Stimulated activated effector memory CD8-positive, alpha-beta T cell treated with anti-CD3 and anti-CD28 coated beads, Interleukin-12 subunit alpha, Interleukin-12 subunit beta, amount 100 ng/mL, for 72 hours (primary cell): ENCODE results near the gene MDGA2.
"Not testable (repeated sequence)": the region's sequence is repeated elsewhere in the genome, so short reads cannot be mapped to it uniquely, and the experiment has no call there.

Experiments used
- ATAC-seq: fragments of 150-1000 bp; cut with Tn5 transposase; 2 replicates; pipeline ENCODE4 v1.10.0; 2021
- DNase-seq, 2 donors: peaks; one replicate each; pipeline ENCODE4 v3.0.0; 2021 to 2022; ENCODE audit warnings: low spot score in 2 of 2
- H3K27ac Mint-ChIP-seq: one replicate; pipeline ENCODE4 v1.8.0; 2022; ENCODE audit warnings: mild to moderate bottlenecking, mixed read lengths
- H3K36me3 Mint-ChIP-seq: one replicate; pipeline ENCODE4 v1.8.0; 2022; ENCODE audit warnings: mild to moderate bottlenecking, mixed read lengths
- H3K4me1 Mint-ChIP-seq: one replicate; pipeline ENCODE4 v1.8.0; 2022; ENCODE audit warnings: mixed read lengths
- H3K4me3 Mint-ChIP-seq: one replicate; pipeline ENCODE4 v1.8.0; 2022; ENCODE audit warnings: mild to moderate bottlenecking, mixed read lengths
- H3K9me3 Mint-ChIP-seq: one replicate; pipeline ENCODE4 v1.8.0; 2022; ENCODE audit warnings: mixed read lengths

Gene MDGA2

DNA sequence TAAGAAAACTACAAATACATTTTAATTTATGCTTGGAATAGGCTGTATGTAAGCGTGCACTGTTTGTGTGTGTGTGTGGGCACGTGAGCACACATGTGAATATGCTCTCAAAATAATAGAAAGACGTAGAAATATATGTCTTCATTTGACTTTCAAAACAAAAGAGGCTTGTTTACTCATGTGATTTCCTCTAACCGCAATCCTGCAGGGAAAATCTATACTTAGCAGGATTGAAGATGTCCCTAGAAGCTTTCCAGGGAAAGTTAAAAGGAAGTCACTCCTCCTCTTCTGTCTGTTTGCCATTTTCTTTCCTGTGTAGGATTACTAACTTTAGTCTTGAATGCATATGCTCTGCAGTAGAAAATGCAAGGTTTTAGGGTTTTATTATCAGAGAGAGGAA lies 404.7 kb downstream of the MDGA2 start:
- Mint-ChIP-seq H3K27ac (no peak overlapping the region), H3K4me3 (no peak overlapping the region), H3K36me3 (no peaks in the 10 kb centered on the region), H3K4me1 (no peaks in the 10 kb centered on the region), H3K9me3 (peaks cover 10% of the 10 kb centered on the region)
- no peak for ATAC-seq
- no peak for DNase-seq

DNA sequence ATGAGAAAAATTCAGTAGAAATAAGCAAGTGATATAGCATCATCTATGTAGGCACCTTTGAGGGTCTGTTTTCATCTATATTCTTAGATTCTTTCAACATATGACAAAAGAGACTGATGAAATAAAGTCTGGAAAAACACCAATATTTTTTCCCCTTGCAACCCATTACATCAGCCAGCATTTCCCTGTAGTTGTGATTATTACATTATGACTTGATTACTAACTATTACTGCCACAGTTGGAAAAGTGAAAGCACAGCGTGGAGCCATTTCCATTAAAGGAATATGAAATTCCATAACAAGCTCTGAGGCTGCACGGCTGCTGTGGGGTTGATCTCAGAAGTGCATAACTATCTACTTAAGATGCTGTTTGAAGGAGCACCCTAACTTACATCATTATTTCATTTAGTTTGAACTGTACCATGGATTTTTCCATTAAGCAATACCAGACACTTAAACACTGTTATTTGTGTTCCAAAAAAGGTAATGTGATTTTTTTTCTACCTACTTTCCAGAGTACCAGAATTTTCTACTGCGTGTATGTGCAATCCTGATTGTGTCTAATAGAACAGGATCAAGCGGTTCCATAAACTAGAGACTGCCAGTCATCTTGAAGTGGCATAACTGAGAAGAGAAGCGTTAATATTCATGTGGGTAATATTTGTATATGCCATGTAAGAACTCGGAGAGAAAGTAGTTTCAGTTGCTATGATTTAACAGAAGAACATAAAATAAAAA lies 405.5 kb downstream of the MDGA2 start:
- H3K27ac Mint-ChIP-seq = no peak overlapping the region
- no peaks in the 10 kb centered on the region for H3K4me1 Mint-ChIP-seq
- ATAC-seq (no peak), DNase-seq (no peak)
- H3K9me3 Mint-ChIP-seq = peaks cover 10% of the 10 kb centered on the region
- H3K4me3 Mint-ChIP-seq = no peak overlapping the region
- H3K36me3 Mint-ChIP-seq = no peaks in the 10 kb centered on the region

DNA sequence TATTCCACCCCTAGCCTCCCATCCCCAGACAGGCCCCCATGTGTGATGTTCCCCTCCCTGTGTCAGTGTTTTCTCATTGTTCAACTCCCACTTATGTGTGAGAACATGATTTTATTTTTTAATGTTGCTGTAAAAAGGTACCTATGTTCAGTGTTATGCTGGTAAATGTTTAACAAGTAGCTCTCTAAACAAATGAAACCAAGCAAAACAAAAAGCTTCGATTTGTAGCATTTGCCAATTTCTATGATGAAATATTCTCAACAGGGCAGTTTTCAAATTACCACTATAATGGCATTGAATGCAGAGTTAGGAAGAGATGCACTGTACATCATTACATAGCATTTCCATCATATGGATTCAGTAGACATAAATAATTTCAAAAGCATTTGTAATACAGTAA lies 410.6 kb downstream of the MDGA2 start:
- no peaks in the 10 kb centered on the region for H3K4me1 Mint-ChIP-seq
- no peak overlapping the region for H3K27ac Mint-ChIP-seq
- no peaks in the 10 kb centered on the region for H3K36me3 Mint-ChIP-seq
- H3K4me3 Mint-ChIP-seq = no peak overlapping the region
- DNase-seq = no peak
- no peak for ATAC-seq
- peaks cover 8% of the 10 kb centered on the region for H3K9me3 Mint-ChIP-seq

DNA sequence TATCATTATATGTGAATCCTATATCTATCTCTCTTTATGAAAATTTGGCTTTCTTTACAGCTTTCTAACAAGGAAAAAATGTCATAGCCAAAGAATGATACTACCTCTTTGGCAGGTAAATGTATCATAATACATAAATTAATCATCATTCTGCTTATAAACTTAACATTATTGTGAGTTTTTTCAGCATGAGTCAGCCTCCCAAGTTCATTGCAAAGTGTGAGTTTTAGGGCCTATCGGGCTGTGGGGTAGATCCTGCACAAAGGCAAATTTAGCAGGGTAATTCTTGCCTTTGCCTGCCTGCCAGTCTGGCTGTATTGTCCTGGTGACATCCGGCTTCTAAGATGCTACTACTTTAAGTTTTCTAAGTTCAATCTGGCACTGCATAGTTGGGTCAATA lies 412.6 kb downstream of the MDGA2 start:
- no peak overlapping the region for H3K27ac Mint-ChIP-seq
- ATAC-seq (no peak), DNase-seq (no peak)
- H3K36me3 Mint-ChIP-seq = no peaks in the 10 kb centered on the region
- H3K9me3 Mint-ChIP-seq = peaks cover 16% of the 10 kb centered on the region
- H3K4me3 Mint-ChIP-seq = no peak overlapping the region
- no peaks in the 10 kb centered on the region for H3K4me1 Mint-ChIP-seq

DNA sequence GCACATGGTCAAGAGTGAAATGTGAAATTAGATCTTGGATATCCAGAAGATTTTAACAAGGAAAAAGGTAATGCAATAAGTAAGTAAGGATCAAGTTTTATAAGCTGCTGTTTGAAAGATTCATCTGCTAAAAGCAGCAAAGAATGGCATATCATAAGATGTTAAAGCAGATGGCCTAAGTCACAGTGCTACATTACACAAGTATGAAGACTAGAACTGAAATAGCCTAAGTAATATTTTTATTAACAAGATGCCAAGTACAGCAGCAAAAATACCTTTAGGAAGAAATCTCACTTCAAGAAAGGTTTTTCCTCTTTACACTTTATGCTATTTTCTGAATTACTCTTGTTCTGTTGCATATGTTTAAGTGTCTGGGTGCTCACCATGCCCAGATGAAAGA lies 414.1 kb downstream of the MDGA2 start:
- DNase-seq (no peak), ATAC-seq (no peak)
- H3K27ac Mint-ChIP-seq = no peak overlapping the region
- H3K9me3 Mint-ChIP-seq = peaks cover 19% of the 10 kb centered on the region
- peaks cover 6% of the 10 kb centered on the region for H3K36me3 Mint-ChIP-seq
- no peak overlapping the region for H3K4me3 Mint-ChIP-seq
- H3K4me1 Mint-ChIP-seq = no peaks in the 10 kb centered on the region

DNA sequence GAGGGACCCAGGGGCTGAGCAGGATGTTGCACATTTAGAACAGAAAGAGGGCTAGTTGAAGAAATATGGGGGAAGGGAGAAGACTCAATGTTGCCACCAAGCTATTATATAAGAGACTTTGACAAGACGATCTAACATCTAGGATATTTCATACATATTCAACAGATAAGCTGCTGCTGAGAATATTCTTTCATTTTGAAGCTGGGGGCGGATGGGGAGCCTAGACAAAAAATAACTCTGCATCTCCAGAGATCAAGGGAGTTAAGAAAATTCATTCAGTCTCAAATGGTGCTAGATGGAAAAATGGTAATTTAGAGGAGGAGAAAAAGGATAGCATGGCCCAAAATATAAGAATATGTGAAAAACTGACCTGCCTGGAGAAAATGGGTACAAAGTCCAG lies 415.6 kb downstream of the MDGA2 start:
- peaks cover 18% of the 10 kb centered on the region for H3K9me3 Mint-ChIP-seq
- no peak for DNase-seq
- no peak overlapping the region for H3K27ac Mint-ChIP-seq
- H3K4me1 Mint-ChIP-seq = no peaks in the 10 kb centered on the region
- no peak for ATAC-seq
- peaks cover 6% of the 10 kb centered on the region for H3K36me3 Mint-ChIP-seq
- no peak overlapping the region for H3K4me3 Mint-ChIP-seq

DNA sequence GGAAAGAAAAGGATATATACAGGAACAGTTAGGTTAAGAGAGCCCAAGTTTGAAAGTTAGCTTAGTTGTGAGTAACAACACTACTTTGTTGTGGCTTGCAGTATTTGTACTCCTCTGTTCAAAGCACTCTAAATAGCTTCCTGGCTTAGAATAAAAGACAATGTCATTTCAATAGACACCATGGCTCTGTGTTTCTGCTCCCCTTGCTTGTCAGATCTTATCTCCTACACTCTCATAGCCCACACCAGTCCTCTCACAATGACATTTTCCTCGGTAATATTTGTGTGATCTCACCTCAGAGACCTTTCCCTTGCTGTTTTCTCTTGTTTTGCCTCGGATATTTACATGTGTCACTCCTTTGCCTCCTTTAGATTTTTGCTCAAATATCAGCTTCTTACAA lies 418.4 kb downstream of the MDGA2 start:
- H3K9me3 Mint-ChIP-seq = peaks cover 25% of the 10 kb centered on the region
- ATAC-seq = no peak

DNA sequence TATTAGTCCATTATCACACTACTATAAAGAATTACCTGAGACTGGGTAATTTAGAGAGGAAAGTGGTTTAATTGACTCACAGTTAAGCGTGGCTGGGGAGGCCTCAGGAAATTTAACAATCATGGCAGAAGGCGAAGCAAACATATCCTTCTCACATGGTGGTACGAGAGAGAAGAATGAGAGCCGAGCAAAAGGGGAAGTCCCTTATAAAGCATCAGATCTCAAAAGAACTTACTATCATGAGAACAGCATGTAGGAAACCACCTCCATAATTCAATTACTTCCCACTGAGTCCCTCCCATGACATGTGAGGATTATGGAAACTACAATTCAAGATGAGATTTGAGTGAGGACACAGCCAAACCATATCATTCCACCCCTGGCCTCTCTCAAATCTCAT lies 422.6 kb downstream of the MDGA2 start:
- H3K4me3 Mint-ChIP-seq = no peak overlapping the region

More for the DNA sequence above, 418.4 kb downstream of the MDGA2 start:
- DNase-seq = no peak
- Mint-ChIP-seq H3K4me1 (no peaks in the 10 kb centered on the region), H3K27ac (no peak overlapping the region), H3K36me3 (peaks cover 6% of the 10 kb centered on the region), H3K4me3 (no peak overlapping the region)

DNA sequence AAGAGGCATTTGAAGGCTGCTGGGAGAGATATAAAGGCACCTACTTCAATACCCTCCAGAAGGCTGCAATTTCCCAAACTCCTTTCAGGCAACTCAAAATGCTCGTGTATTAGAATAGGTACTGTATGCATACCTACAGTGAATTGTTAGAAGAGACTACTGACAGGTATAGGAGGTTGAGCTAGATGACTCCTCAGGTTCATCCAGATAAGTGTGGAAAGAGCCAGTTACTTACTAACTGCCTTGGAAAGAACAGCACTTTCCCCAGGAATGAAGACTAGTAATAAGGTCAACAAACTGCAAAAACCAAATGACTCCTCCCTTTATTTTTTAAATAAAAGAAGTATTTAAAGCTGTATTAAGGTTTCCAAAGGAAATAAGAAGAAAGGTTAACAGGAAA lies 429.0 kb downstream of the MDGA2 start:
- no peaks in the 10 kb centered on the region for H3K36me3 Mint-ChIP-seq
- H3K4me3 Mint-ChIP-seq = no peak overlapping the region
- no peaks in the 10 kb centered on the region for H3K4me1 Mint-ChIP-seq
- H3K27ac Mint-ChIP-seq = no peak overlapping the region
- ATAC-seq = no peak
- no peak for DNase-seq
- peaks cover 19% of the 10 kb centered on the region for H3K9me3 Mint-ChIP-seq

More for the DNA sequence above, 422.6 kb downstream of the MDGA2 start:
- no peaks in the 10 kb centered on the region for H3K4me1 Mint-ChIP-seq
- no peak for ATAC-seq
- H3K9me3 Mint-ChIP-seq = peaks cover 29% of the 10 kb centered on the region
- no peak for DNase-seq
- H3K27ac Mint-ChIP-seq = no peak overlapping the region
- H3K36me3 Mint-ChIP-seq = peaks cover 6% of the 10 kb centered on the region

DNA sequence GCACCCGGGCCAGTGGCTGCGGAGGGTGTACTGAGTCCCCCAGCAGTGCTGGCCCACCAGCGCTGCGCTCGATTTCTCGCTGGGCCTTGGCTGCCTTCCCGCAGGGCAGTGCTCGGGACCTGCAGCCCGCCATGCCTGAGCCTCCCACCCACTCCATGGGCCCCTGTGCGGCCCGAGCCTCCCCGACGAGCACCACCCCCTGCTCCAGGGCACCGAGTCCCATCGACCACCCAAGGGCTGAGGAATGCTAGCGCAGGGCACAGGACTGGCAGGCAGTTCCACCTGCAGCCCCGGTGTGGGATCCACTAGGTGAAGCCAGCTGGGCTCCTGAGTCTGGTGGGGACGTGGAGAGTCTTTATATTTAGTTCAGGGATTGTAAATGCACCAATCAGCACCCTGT lies 432.8 kb downstream of the MDGA2 start:
- not testable (repeated sequence) for H3K36me3 Mint-ChIP-seq, H3K27ac Mint-ChIP-seq, H3K4me3 Mint-ChIP-seq, DNase-seq, ATAC-seq, H3K4me1 Mint-ChIP-seq
- H3K9me3 Mint-ChIP-seq = peaks cover 13% of the 10 kb centered on the region

DNA sequence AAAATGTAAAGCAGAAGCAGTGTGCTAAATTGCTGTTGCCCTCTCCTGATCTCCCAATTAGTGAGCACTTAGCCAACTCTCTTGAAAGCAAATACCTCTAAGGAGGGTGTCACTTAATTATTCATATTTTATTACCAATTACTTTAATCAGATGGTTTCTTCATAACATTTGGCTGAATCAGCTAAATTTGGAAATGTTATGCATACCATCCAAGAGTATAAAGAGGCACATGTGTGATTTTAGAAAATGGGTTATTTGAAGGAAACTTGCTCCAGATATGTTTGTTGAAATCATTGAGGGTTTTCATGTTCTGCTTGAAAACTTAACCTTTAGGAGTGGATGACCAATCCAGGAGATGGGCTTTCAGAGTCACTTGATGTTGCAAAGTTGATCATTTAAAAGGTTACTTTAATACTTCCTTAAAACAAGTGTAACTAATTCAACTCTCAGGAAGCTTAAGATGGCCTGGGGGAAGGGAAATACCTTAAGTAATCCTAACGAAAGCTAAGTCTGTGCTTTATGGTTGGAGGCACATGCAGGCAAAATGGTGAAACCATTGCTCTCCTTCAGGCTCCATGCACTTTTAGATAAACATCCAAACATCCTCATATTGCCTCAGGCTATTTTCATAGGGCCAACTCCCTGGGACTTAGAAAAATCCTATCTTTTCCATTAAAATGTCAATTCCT lies 434.5 kb downstream of the MDGA2 start:
- DNase-seq (no peak), ATAC-seq (no peak)
- Mint-ChIP-seq H3K4me1 (no peaks in the 10 kb centered on the region), H3K36me3 (no peaks in the 10 kb centered on the region), H3K27ac (no peak overlapping the region), H3K9me3 (peaks cover 9% of the 10 kb centered on the region), H3K4me3 (no peak overlapping the region)

DNA sequence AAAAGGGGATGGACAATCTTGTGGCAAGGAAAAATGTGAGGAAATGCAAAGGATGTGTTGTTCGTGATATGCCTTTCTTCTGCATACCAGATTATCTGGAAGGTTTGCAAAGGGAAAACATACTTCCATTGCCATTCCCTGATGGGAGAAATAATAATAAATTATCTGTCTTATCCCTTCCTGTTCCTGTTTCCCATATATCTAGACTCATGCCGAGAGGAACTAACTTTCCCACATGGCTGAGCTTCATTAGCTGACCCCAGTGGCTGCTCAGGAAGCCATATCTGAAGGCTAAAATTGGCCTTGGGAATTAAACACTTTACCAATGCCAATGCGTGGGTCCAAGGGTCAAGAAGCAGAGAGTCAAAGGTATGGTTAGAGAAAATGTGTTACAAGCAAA lies 439.8 kb downstream of the MDGA2 start:
- DNase-seq (no peak), ATAC-seq (no peak)
- Mint-ChIP-seq H3K4me3 (no peak overlapping the region), H3K4me1 (no peaks in the 10 kb centered on the region), H3K36me3 (no peaks in the 10 kb centered on the region), H3K27ac (no peak overlapping the region), H3K9me3 (peaks cover 9% of the 10 kb centered on the region)

DNA sequence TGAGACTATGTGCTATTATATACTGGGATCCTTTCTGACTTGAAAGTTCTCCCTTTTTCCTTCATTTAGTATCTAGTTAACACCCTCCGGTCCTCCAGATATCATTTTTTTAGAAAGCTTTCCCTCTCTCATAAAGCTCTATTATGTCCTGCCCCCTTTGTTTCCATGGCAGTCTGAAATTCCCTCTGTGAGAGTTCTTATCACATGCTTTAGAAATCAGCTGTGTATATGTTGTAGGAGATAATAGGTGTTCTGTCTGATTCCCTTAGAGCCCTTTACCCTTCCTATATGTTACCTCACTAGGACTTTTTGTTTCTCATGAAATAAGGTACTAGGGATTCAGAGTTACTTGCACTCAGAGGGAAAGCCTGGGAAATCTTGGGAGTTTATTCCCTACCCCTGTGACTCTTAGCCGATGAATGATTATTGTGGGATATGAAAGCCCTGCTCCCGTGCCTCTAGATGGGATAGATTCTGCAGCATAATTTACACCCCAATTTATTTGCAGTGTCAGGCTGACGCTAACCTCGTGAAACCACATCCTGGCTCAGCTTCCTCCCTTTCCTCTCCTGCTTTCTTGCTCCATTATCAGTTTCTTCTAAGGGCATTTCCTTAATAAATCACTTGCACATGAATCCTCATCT lies 448.4 kb downstream of the MDGA2 start:
- no peaks in the 10 kb centered on the region for H3K4me1 Mint-ChIP-seq
- ATAC-seq (no peak), DNase-seq (no peak)
- peaks cover 13% of the 10 kb centered on the region for H3K9me3 Mint-ChIP-seq
- no peak overlapping the region for H3K27ac Mint-ChIP-seq
- no peak overlapping the region for H3K4me3 Mint-ChIP-seq
- no peaks in the 10 kb centered on the region for H3K36me3 Mint-ChIP-seq

DNA sequence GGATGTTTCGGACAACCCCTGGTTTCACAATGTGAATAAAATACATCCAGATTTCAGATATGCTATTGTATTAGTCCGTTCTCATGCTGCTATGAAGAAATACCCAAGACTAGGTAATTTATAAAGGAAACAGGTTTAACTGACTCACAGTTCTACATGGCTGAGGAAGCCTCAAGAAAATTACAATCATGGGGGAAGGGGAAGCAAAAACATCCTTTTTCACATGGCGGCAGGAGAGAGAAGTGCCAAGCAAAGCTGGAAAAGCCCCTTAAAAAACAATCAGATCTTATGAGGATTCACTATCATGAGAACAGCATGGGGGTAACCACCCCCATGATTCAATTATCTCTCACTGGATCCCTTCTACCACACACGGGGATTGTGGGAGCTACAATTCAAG lies 451.7 kb downstream of the MDGA2 start:
- no peak for DNase-seq
- no peaks in the 10 kb centered on the region for H3K4me1 Mint-ChIP-seq
- H3K36me3 Mint-ChIP-seq = no peaks in the 10 kb centered on the region
- no peak overlapping the region for H3K4me3 Mint-ChIP-seq
- H3K27ac Mint-ChIP-seq = no peak overlapping the region
- H3K9me3 Mint-ChIP-seq = peaks cover 14% of the 10 kb centered on the region
- ATAC-seq = no peak

DNA sequence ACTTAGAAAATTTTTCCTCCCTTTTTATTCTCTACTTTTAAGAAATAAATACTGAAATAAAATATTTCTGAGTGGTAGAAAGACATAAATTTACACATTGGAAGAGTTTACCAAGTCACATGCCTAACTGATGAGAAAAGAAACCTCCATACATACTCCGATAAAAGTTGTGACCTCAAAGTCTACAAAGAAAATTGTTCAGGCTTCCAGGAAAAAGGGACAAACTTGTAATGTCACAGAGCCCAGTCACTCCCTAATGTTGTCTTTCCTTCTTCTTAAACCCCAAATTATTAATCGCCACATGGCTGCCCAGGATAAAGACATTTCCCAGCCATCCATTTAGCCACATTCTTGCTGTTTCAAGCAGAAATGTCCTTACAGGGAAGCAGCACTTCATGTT lies 455.3 kb downstream of the MDGA2 start:
- DNase-seq (no peak), ATAC-seq (no peak)
- no peak overlapping the region for H3K27ac Mint-ChIP-seq

DNA sequence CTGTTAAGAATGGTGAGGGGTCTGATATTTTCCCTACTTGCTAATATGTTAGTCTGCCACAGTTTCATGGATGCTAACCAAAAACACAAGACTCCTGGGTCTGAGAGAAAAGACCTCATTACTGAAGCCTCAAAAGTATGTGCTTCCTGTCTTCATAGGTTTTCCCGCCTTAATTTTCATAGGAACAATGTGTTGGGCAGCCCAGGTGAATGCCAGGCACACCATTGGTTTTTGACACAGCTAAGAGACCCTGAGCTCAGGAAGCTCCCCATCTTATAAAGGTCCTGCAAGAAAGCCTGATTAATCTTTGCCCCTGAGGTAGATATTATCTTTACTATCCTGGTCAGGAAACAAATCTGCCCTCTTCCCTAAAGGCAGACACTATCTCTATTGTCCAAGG lies 464.1 kb downstream of the MDGA2 start:
- no peaks in the 10 kb centered on the region for H3K36me3 Mint-ChIP-seq
- H3K27ac Mint-ChIP-seq = no peak overlapping the region
- H3K4me1 Mint-ChIP-seq = no peaks in the 10 kb centered on the region
- DNase-seq (no peak), ATAC-seq (no peak)
- H3K4me3 Mint-ChIP-seq = no peak overlapping the region
- peaks cover 14% of the 10 kb centered on the region for H3K9me3 Mint-ChIP-seq

More for the DNA sequence above, 455.3 kb downstream of the MDGA2 start:
- Mint-ChIP-seq H3K9me3 (peaks cover 14% of the 10 kb centered on the region), H3K36me3 (no peaks in the 10 kb centered on the region), H3K4me1 (no peaks in the 10 kb centered on the region), H3K4me3 (no peak overlapping the region)
